ENCODE data around the gene FBXO3.

Gene FBXO3

DNA sequence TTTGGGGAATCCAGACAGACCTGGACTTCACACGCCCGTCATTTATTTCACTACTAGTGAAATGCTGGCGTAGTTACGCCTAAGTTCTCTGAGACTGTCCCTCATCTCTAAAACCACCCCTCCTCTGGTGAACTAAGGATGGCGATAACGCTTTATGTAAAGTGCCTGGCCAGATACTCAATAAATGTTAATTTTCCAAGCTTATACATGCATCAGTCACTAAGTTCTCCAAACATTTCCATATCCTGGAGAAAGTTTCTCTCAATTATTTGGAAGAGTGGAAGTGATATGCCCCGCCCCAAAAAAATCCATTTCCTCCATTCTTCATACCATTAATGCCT lies 1.1 kb upstream of the FBXO3 start:
- no peak for DNase-seq (ENCODE audit: low read depth, low spot score)
- TF ChIP-seq POLR2AphosphoS5 (IDR thresholded peaks at IDR 0.05; ENCODE audit: borderline replicate concordance, low read depth, low read length) (no peak), FOXP2 (optimal IDR thresholded peaks at IDR 0.05; ENCODE audit: control extremely low read depth, extremely low read length, insufficient read depth) (no peak), EZH2 (IDR thresholded peaks at IDR 0.05) (no peak)
- Histone ChIP-seq H3K4me3 (peak overlapping the region; percentile 97; the same call in 1 of the 2 replicates), H3K9me3 (ENCODE audit: low read depth, low read length) (no peaks in the 10 kb centered on the region), H3K9ac (ENCODE audit: insufficient read length) (no peak overlapping the region), H3K36me3 (ENCODE audit: insufficient read depth, low read length) (no peaks in the 10 kb centered on the region), H3K27ac (no peak overlapping the region)

DNA sequence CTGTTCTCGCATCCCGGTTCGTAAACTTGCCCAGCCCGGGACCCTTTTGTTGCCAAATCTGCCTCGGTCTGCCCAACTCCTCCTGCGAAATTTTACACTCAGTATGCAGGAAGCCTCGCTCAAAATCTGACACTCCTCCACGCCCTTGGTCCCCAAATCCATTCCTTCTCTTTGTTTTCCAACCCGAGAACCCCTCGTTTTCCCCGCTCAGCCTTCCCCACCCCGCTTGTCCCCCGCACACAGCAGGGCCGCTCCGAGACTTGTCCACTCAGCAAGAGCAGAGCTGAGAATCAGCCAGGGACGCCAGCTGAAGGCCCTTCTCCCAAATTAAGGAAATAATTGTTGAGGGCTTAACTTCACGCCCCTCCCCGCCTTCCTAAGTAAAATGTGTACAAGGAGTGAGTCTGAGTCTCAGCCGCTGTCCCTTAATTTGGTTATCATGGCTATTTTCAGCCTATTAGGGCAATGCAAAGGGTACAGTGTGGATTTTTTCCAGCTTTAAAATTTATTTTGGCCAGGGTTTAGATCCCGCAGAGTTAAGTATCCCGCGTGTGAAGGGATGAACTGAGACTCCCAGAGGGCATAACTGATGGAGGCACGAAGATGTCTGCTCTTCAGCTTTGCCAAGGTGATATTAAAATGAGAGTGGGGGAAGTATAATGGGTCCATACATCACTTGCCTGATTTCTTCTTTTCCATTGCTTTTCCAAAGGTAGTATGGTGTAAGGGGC lies 581 bp upstream of the FBXO3 start:
- Histone ChIP-seq H3K4me3 (peak overlapping the region; percentile 97), H3K36me3 (ENCODE audit: insufficient read depth, low read length) (no peaks in the 10 kb centered on the region), H3K27ac (no peak overlapping the region; the same call in 1 of the 2 replicates), H3K9me3 (ENCODE audit: low read depth, low read length) (no peaks in the 10 kb centered on the region), H3K9ac (ENCODE audit: insufficient read length) (peak overlapping the region; percentile 73)
- no peak for DNase-seq (ENCODE audit: low read depth, low spot score)
- peak; percentile 88; the same call in 1 of the 2 replicates for TF ChIP-seq POLR2AphosphoS5 (IDR thresholded peaks at IDR 0.05; ENCODE audit: borderline replicate concordance, low read depth, low read length)
- no peak for TF ChIP-seq EZH2 (IDR thresholded peaks at IDR 0.05)
- no peak for TF ChIP-seq FOXP2 (optimal IDR thresholded peaks at IDR 0.05; ENCODE audit: control extremely low read depth, extremely low read length, insufficient read depth)

DNA sequence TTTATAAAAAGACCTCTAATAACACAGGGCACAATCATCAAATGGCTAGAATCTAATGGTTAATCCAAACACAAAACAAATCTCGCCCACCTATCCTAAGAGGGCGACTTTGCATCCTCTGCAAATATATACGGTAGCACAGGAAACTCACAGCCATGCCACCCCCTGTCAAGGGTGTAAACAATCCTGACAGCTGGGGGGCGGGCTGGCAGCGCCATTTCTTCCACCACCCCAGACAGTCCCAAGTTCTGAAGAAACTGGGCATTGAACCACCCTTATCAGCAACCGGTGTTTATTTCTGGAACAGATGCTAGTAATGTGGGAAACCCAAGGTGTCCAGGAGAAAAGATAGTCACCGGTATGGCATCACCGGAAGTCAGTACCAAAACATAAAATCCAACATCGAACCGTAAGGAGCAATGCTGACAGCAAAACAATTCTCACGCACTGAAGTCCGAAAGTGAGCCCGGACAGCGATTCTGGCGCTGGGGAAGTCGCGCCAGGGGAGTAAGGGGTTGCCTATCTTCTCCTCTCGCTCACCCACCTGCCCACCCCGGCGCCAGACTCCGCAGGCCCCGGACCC lies 825 bp downstream of the FBXO3 start:
- Histone ChIP-seq H3K9me3 (ENCODE audit: low read depth, low read length) (no peaks in the 10 kb centered on the region), H3K4me3 (peak overlapping the region; percentile 97), H3K27ac (no peak overlapping the region), H3K36me3 (ENCODE audit: insufficient read depth, low read length) (peaks cover 6% of the 10 kb centered on the region), H3K9ac (ENCODE audit: insufficient read length) (peak overlapping the region; percentile 87)
- no peak for TF ChIP-seq EZH2 (IDR thresholded peaks at IDR 0.05)
- TF ChIP-seq POLR2AphosphoS5 (IDR thresholded peaks at IDR 0.05; ENCODE audit: borderline replicate concordance, low read depth, low read length): no peak
- TF ChIP-seq FOXP2 (optimal IDR thresholded peaks at IDR 0.05; ENCODE audit: control extremely low read depth, extremely low read length, insufficient read depth): no peak
- DNase-seq (ENCODE audit: low read depth, low spot score): no peak

DNA sequence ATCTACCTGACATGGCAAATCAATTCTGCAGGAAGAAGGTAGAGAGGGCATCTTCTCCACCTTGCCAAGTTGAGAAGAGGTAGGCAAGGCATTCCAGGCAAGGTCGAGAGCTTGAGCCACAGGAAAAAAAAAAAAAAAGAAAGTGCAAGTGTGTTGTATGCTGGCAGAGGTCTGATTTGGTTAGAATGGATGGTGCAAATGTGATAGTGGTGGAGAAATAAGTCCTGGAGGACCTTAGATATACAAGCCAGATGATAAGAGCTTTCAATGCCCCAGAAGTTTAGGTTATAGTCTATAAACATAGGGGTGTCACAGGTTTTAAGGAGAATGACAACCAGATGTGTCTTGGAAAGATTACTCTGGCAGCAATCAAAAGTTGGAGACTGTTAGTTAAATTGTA lies 1.4 kb downstream of the FBXO3 start:
- H3K4me3 ChIP-seq: peak overlapping the region; percentile 97
- no peaks in the 10 kb centered on the region for H3K9me3 ChIP-seq (ENCODE audit: low read depth, low read length)
- no peak overlapping the region for H3K9ac ChIP-seq (ENCODE audit: insufficient read length)
- DNase-seq (ENCODE audit: low read depth, low spot score): no peak
- H3K36me3 ChIP-seq (ENCODE audit: insufficient read depth, low read length): peaks cover 12% of the 10 kb centered on the region
- no peak overlapping the region for H3K27ac ChIP-seq
- TF ChIP-seq POLR2AphosphoS5 (IDR thresholded peaks at IDR 0.05; ENCODE audit: borderline replicate concordance, low read depth, low read length) (no peak), EZH2 (IDR thresholded peaks at IDR 0.05) (no peak), FOXP2 (optimal IDR thresholded peaks at IDR 0.05; ENCODE audit: control extremely low read depth, extremely low read length, insufficient read depth) (no peak)

DNA sequence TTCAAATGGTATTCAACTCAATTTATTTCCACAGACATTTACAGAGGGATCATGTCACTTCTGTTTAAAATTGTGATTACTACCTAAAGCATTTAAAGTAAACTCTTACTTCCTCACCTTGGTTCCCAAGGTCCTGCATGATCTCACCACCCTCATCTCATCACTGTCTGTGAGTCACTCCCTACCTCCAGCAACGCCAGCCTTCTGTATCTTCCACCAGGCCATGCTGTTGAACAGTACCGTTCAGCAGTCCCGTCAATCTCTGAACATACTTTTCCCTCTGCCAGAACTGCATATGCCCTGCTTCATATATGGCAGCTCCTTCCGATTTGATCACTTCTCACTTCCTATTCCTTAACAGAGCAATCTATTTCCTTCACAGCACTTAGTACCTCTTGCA lies 2.0 kb downstream of the FBXO3 start:
- no peak overlapping the region for H3K4me3 ChIP-seq
- peaks cover 18% of the 10 kb centered on the region for H3K36me3 ChIP-seq (ENCODE audit: insufficient read depth, low read length)
- DNase-seq (ENCODE audit: low read depth, low spot score): no peak
- TF ChIP-seq POLR2AphosphoS5 (IDR thresholded peaks at IDR 0.05; ENCODE audit: borderline replicate concordance, low read depth, low read length) (no peak), EZH2 (IDR thresholded peaks at IDR 0.05) (no peak), FOXP2 (optimal IDR thresholded peaks at IDR 0.05; ENCODE audit: control extremely low read depth, extremely low read length, insufficient read depth) (no peak)
- no peaks in the 10 kb centered on the region for H3K9me3 ChIP-seq (ENCODE audit: low read depth, low read length)
- no peak overlapping the region for H3K9ac ChIP-seq (ENCODE audit: insufficient read length)
- H3K27ac ChIP-seq: no peak overlapping the region

DNA sequence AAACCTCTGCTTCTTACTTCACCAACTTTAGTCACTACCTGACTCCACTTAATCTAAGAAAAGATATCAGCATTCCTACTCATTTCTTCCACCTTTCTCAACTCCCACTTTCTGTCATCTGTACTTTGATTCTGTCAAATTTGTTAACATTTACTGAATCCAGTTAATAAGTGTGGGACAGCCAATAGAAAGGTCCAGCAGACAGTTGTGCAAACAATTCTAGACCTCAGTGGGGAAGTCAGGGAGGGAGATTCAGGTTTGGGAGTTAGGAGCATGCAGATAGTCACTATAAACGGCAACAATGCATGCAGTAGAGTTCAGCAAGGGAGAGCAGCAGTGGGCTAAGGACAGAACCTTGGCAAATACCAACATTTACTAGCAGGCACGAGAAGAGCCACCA lies 4.1 kb downstream of the FBXO3 start:
- DNase-seq (ENCODE audit: low read depth, low spot score): no peak
- Histone ChIP-seq H3K27ac (no peak overlapping the region), H3K9ac (ENCODE audit: insufficient read length) (no peak overlapping the region), H3K4me3 (no peak overlapping the region), H3K36me3 (ENCODE audit: insufficient read depth, low read length) (peaks cover 36% of the 10 kb centered on the region), H3K9me3 (ENCODE audit: low read depth, low read length) (no peaks in the 10 kb centered on the region)
- no peak for TF ChIP-seq POLR2AphosphoS5 (IDR thresholded peaks at IDR 0.05; ENCODE audit: borderline replicate concordance, low read depth, low read length)
- TF ChIP-seq FOXP2 (optimal IDR thresholded peaks at IDR 0.05; ENCODE audit: control extremely low read depth, extremely low read length, insufficient read depth): no peak
- no peak for TF ChIP-seq EZH2 (IDR thresholded peaks at IDR 0.05)

DNA sequence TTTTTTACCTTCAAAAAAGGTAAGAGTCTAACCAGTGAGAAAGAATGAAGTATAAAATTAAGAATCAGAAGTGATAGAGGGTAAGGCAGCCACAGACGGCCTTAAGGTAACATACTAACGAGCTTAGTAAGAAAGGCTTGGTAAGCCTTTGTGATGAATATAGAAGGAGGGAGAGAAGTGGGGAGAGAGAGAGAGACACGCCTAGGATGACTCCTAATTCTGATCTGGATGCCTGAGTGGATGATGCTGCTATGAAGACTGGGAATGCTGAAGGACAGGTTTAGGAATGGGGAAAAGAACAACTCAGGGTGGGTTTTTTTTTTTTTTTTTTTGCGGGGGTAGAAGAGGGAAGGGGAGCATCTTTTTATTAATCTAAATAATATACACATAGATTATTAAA lies 4.8 kb downstream of the FBXO3 start:
- no peaks in the 10 kb centered on the region for H3K9me3 ChIP-seq (ENCODE audit: low read depth, low read length)
- no peak overlapping the region for H3K27ac ChIP-seq
- H3K36me3 ChIP-seq (ENCODE audit: insufficient read depth, low read length): peaks cover 43% of the 10 kb centered on the region
- no peak overlapping the region for H3K9ac ChIP-seq (ENCODE audit: insufficient read length)
- TF ChIP-seq POLR2AphosphoS5 (IDR thresholded peaks at IDR 0.05; ENCODE audit: borderline replicate concordance, low read depth, low read length) (no peak), EZH2 (IDR thresholded peaks at IDR 0.05) (no peak), FOXP2 (optimal IDR thresholded peaks at IDR 0.05; ENCODE audit: control extremely low read depth, extremely low read length, insufficient read depth) (no peak)
- H3K4me3 ChIP-seq: no peak overlapping the region
- DNase-seq (ENCODE audit: low read depth, low spot score): no peak

DNA sequence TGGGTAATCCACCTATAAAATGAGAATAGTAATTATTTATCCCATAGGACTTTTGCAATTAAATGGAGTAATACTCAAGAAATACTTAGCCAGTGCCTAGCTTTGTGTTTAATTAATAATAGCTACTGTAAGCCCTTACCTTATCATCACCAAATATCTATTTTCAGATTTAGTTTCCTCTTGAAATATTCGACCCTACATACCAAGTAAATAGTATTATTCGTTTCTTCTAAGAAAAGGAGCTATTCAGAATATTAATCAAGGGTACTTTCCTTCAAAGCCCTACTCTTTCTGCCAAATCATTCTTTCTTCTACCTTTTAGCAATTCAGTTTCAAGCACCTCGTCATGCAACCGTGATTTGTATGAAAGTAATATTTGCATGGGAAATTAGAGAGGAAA lies 6.7 kb downstream of the FBXO3 start:
- no peak for DNase-seq (ENCODE audit: low read depth, low spot score)
- TF ChIP-seq FOXP2 (optimal IDR thresholded peaks at IDR 0.05; ENCODE audit: control extremely low read depth, extremely low read length, insufficient read depth) (no peak), EZH2 (IDR thresholded peaks at IDR 0.05) (no peak), POLR2AphosphoS5 (IDR thresholded peaks at IDR 0.05; ENCODE audit: borderline replicate concordance, low read depth, low read length) (no peak)
- H3K4me3 ChIP-seq: no peak overlapping the region
- no peak overlapping the region for H3K9ac ChIP-seq (ENCODE audit: insufficient read length)
- peaks cover 62% of the 10 kb centered on the region for H3K36me3 ChIP-seq (ENCODE audit: insufficient read depth, low read length)
- peaks cover 3% of the 10 kb centered on the region for H3K9me3 ChIP-seq (ENCODE audit: low read depth, low read length)
- H3K27ac ChIP-seq: no peak overlapping the region

Measured in SK-N-MC (cell line).